GM18870 (cell line): ENCODE measurements around the gene CERKL.

Experiments used
- ATAC-seq: cut with Tn5 transposase; IDR thresholded peaks from one replicate; pipeline ENCODE4 v1.9.1; 2021; ENCODE audit warnings: moderate library complexity; ENCODE audit not compliant: unreplicated experiment

Gene CERKL

DNA sequence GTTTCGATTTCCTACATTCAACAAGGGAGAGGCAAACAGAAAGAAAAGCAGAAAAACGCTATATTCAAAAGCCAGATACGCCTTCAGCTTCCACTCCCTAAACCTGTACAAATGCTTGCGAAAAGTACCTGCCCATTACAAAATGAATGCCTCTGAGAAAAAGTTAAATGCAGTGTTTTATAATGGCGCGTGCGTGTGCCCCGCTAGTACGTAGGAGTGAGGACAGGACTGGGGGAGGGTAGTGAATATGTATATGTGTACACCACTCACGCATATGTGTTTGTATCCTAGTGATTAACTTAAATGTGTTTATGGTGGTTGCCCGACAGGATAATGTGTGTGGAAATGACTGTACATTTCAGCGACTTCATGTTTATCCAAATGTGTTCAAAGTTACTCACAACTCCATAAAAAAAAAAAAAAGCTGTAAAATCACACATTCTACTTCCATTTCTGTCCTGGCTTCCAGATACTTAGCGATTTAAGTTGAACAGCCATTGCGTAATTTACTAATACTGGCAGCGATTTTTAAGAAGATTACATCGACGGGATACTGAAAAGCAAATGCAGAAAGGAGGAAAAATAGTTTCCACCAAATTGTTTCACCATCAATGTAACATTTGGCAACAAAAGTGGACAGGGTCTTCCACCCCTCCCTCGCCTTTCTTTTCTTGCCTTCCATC, 22.1 kb upstream of the CERKL start:
- no peak for ATAC-seq

DNA sequence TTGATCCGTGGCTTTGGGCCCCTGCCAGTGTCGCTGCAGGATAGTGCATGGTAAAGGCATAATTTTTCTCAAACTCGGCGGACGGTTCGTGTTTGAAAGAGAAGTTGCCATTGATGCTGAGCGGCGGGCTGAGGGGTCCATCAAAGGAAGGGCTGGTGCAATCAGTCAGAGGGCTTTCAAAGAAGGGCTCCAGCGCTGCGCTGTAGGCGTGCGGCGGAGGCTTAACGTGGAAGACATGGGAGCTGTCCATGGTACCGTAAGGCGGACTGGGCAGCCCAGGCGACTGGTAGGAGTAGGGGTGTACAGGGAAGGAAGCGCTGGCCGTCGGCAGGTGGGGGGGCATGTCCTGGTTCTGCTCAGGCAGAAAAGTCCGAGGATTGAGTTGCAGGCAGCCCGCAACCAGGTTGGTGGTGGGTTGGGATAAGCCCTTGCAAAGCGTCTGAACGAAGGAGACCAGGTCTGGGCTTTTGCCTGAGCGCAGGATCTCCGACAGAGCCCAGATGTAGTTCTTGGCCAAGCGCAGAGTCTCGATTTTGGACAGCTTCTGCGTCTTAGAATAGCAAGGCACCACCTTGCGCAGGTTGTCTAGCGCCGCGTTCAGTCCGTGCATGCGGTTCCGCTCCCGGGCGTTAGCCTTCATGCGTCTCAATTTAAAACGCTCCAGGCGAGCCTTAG, 21.1 kb upstream of the CERKL start:
- no peak for ATAC-seq

DNA sequence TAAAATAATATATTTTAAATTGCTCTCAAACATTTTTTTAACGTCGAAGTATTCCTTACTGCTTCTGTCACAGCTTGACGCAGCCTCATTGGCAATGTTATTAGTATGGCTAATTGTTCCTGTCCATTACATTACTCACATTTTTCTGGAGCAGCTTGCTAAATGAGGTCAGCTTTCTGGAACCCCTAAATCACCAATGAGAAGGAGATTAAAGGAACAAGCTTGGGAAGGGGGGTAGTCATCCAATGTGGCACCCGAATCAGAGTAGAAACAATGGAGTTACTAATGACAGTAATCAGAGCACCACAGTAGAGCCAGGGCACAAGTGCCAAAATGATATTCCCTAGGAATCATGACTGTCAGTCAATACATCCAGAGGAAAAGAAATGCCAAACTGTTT, 18.3 kb upstream of the CERKL start:
- ATAC-seq = no peak

GRCh38 chr2:181674461-181674860, 17.6 kb upstream of the CERKL start:
- no peak for ATAC-seq

DNA sequence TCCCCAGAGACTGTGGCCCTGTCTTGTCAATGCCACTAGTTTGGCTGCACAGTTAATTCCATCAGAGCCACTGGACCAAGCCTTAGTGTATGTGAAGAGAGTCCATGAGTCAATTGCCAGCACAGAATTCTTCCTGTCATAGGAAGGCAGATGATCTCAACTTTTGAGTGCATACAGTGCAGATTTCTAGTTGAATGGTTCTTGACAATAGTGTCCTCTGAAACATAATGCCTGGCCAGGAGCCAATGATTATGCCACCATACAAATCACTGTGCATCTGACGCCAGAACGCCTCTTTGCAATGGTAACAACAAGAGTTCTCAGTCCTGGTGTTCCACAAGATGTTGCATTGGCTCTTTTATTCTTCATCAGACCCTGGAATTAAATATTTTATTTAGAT, 16.3 kb upstream of the CERKL start:
- no peak for ATAC-seq

GRCh38 chr2:181672255-181673008, 15.5 kb upstream of the CERKL start:
- peak; percentile 85 for ATAC-seq

GRCh38 chr2:181670632-181671031, 13.7 kb upstream of the CERKL start:
- no peak for ATAC-seq

DNA sequence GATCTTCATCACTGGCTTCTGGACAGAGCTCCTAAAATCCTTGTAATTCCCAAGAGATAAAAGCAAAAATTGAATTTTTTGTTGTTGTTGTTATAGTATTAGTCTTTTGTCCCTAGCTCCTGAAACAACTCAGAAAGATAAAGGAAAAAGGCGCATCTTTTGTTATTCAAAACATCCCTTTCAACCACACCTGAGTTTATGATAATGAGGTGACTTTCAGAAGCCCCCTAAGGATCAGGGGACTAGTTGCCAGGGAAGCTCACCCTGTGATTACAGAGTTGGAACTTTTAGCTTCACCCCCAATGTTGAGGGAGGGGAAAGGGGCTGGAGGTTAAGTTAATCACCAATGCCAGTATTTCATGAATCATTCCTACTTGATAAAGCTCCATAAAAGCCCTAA, 10.3 kb upstream of the CERKL start:
- no peak for ATAC-seq

DNA sequence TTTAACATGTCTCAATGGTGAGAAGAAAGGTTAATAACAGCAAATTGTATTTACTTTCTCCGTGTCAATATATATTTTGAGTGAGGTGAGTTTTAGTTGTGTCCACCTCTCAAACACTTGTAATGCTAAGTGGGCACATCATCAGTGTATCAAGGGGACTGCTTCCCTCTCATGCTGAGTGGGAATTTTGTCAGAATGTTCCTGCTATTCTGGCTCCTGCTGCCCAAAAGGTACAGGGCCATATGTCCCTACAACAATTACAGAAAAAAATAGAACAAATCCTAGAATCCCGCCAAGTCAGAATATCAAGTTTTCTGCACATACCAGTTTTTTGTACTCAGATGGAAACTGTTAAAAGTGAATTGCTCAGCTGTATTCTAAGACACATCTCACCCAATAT, 5.4 kb upstream of the CERKL start:
- ATAC-seq = no peak

- no peak for ATAC-seq
Measured at GRCh38 chr2:181660181-181660580, 3.3 kb upstream of the CERKL start.

- ATAC-seq = no peak
Measured at GRCh38 chr2:181658444-181658843, 1.5 kb upstream of the CERKL start.

GRCh38 chr2:181657379-181657778, 474 bp upstream of the CERKL start:
- ATAC-seq = no peak

GRCh38 chr2:181655519-181655918, 1.4 kb downstream of the CERKL start:
- ATAC-seq = no peak

DNA sequence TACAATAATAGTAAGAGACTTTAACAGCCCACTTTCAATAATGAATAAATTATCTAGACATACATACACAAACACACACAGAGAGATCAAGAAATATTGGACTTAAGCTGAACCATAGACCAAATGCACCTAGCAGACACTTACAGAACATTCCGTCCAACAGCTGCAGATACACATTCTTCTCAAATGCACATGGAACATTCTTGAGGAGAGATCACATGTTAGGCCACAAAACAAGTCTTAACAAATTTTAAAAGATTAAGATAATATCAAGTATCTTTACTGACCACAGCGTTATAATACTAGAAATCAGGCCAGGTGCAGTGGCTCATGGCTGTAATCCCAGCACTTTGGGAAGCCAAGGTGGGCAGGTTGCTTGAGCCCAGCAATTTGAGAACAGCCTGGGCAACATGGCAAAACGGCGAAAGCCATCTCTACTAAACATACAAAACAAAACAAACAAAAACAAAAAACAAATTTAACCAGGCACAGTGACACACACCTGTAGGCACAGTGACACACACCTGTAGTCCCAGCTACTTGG, 7.4 kb downstream of the CERKL start:
- ATAC-seq = no peak

- peak; percentile 39 for ATAC-seq
Measured at GRCh38 chr2:181648478-181649155, 8.3 kb downstream of the CERKL start.

DNA sequence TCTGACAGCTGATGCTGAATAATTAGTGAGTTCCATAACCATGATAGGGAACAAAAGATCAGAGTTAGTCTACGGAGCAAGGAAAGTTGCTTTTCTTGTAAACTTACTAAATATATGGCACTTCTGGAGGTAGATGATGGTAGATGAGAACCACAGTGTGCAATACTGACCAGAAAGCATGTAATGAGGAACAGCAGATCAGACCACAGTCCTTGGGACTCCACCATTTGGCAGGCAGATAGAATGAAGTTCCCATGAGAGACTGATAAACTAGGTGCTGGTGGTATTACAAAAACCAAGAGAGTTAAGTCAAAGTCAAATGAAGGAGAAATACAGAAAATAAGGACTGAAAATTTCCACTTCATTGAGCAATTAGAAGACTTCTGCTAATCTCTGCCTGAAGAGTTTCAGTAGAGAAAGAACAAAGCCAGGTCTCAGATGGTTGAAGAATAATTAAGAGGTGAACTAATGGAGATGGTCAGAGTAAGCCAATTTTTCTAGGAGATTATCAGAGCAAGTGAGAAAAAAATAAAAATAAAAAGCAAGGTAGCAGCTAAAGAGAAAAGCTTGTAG, 10.4 kb downstream of the CERKL start:
- no peak for ATAC-seq

DNA sequence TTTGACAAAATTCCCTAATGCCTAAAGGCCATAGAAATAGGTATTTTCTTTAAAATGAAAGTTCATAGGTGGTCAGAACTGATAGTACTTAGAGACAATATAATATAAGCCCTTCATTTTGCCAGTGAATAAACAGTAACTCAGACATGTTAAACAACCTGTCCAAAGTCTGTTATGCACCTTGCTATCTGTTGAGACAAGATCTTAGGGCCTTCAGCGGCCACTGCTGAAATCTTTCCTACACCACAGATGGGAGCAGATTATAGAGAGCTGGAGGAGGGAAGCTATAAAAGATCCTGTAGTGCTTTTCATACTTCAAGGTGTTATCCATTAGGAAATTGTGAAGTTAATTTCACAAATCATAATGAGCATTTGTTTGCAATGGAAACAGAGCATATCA, 13.8 kb downstream of the CERKL start:
- ATAC-seq = no peak

- no peak for ATAC-seq
Measured at GRCh38 chr2:181642086-181642485, 14.8 kb downstream of the CERKL start.

- ATAC-seq = no peak
Measured at GRCh38 chr2:181639686-181640085, 17.2 kb downstream of the CERKL start.

- ATAC-seq = peak; percentile 76
Measured at GRCh38 chr2:181632733-181633401, 24.0 kb downstream of the CERKL start.
